GM12864 (cell line): Measurements from ENCODE around the gene YPEL5.

Experiments
- DNase-seq: peaks from one replicate; pipeline ENCODE4 v3.0.0-alpha.2; 2011; ENCODE audit warnings: low read depth
- H3K4me3 ChIP-seq: 2 replicates; pipeline ENCODE4 v1.5.1; 2011; ENCODE audit warnings: mild to moderate bottlenecking, low read depth, low read length, control low read depth
- TF ChIP-seq, protein P1 (sequence below): IDR thresholded peaks from 2 replicates; pipeline ENCODE4 v1.5.1; 2011; ENCODE audit warnings: low read depth, mild to moderate bottlenecking, moderate library complexity, low read length, control low read depth, inconsistent platforms; ENCODE audit errors: missing control alignments

Gene YPEL5

DNA sequence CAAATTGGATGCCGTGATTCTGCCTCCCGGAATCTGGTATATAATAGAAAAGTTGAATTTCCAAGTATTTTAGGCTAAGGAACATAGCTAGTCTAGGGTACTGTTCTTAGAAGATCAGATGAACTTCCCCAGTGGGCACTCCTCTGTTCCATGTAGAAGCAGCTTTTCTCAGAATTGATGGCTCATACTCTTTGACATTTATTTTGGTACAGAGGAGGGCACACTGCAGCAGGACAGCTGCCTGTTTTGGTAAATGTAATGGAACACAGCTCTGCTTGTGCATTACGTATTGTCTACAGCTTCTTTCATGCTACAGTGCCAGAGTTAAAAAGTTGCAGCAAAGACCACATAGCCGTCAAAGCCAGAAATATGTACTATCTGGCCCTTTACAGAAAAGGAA is 10.8 kb downstream of the YPEL5 start:
- TF ChIP-seq, protein P1, sequence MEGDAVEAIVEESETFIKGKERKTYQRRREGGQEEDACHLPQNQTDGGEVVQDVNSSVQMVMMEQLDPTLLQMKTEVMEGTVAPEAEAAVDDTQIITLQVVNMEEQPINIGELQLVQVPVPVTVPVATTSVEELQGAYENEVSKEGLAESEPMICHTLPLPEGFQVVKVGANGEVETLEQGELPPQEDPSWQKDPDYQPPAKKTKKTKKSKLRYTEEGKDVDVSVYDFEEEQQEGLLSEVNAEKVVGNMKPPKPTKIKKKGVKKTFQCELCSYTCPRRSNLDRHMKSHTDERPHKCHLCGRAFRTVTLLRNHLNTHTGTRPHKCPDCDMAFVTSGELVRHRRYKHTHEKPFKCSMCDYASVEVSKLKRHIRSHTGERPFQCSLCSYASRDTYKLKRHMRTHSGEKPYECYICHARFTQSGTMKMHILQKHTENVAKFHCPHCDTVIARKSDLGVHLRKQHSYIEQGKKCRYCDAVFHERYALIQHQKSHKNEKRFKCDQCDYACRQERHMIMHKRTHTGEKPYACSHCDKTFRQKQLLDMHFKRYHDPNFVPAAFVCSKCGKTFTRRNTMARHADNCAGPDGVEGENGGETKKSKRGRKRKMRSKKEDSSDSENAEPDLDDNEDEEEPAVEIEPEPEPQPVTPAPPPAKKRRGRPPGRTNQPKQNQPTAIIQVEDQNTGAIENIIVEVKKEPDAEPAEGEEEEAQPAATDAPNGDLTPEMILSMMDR, result no peak
- H3K4me3 ChIP-seq, result no peak overlapping the region
- no peak for DNase-seq

DNA sequence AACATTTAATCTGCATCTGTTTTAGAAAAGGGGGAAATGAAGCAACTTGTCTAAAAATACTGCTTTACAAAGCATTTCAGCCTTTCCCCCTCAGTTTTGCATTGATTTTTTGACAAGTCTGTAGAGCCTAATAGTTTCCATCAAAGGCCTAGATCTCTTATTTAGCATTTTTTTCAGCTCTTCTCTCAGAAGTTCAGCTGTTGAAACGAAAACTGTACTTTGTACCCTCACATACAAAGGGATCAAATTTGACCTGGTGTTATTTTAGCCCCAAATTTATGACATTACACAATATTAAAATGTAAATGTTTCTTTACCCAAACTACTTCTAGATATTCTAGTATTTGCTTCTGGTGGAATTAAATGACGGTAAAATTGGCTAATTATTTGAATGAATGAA is 13.0 kb downstream of the YPEL5 start:
- DNase-seq, result no peak
- TF ChIP-seq, protein P1, result no peak
- no peak overlapping the region for H3K4me3 ChIP-seq

DNA sequence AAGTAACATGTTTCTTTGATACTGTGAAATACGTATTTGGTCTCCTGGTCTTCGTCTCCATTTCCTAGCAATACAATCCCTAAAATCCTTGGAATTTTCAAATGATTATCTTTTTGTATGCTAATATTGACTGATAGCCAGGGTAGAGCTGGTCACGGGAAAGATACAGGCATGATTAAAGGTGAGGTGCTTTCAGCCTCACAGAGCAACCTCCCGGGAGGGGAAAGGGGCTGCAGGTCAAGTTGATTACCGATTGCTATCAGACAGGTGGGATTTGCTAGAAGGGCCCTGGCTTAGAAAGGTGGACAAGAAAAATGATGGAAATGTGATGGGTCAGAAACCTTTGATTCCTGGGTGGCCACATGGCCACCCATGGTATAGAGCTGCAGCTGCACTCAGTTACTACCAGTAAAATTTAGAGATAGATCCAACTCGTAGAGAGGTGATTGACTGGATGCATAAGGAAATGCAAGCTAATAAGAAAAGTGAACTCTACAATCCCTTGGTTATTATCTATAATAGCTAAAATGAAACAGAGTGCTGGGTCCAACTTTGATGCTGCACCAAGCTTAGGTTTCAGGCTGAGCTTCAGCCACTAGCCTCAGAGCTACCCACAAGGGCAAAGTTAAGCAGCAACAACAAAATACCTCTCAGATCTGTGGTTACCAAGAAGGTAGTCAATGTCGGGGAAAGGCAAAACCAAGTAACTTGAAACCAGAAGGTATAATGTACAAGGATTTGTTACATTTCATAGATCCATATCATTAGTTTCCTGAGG is 15.3 kb downstream of the YPEL5 start:
- TF ChIP-seq, protein P1, result no peak
- H3K4me3 ChIP-seq, result no peak overlapping the region
- no peak for DNase-seq

- H3K4me3 ChIP-seq, result no peak overlapping the region
- TF ChIP-seq, protein P1, result no peak
- DNase-seq, result no peak
Measured at GRCh38 chr2:30162806-30163205, 16.0 kb downstream of the YPEL5 start.

DNA sequence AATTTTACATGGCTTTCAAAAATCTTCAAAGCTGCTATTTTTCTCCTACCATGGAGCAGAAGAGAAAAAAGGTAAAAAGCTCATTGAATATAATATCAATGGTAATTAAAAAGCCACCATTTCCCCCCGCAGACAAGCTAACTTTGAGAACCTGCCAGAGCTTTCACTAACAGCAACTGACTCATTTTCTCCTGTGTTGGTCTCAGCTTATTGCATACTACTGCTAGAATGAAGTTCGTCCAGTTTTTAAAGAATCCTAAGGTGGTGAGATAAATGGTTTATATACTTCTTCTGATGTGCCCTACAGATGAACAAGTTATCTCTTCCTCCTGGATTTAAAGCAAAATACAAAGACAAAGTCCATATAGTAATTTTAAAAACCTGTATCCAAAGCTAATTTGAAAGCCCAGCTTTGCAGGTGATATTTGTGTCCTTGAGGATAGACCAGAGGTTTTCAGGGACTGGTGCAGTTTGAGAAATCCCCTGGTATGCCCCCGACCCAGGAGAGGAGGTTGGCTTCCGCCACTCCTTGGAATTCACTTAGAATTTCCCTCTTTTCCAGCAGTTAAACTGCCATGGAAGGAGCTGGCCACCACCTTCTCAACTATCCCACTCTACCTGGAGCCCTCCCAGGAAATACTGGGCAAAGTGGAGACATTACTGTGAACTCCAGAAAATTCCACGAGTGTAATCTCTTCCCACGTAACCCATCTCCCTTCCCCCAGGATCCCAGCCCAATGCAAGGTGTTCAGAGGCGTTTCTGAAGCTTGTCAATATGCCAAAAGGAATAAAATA is 17.5 kb downstream of the YPEL5 start:
- no peak overlapping the region for H3K4me3 ChIP-seq
- DNase-seq, result no peak
- TF ChIP-seq, protein P1, result no peak

DNA sequence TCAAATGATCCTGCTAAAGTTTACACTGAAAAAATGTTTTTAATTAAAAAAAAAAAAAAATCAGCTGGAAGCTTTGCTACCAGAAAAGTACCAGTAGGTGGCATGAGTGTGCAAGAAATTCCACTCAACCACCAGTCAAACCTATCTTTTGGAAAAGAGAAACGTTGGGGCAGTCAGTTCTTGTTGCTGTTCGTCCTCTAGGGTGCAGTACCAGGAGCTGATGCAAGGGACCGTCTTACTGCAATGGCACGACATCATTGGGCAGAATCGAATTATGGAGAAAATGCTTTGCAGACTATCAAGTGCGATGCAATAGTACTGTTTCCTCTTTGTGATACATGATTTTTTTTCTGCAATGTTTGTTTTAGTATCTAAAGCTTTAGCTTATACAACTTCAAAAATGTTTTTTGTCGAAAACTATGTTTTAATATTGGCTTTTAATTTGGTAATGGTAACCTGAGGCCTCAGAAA is 18.3 kb downstream of the YPEL5 start:
- peak; percentile 79 for DNase-seq
- no peak overlapping the region for H3K4me3 ChIP-seq
- TF ChIP-seq, protein P1, result peak; percentile 76
